Activated CD4-positive, alpha-beta memory T cell treated with anti-CD3 and anti-CD28 coated beads, Interleukin-2, amount 10 ng/mL, durations not matched to agents 7 days and 5 days (primary cell): ENCODE data around the gene DBH. TPM values are rescaled to one million over a fixed set of nuclear protein-coding genes. Genes with fewer than 3 reads are reported as not detected.

Experiments used
- CTCF ChIA-PET: fragments of 350-600 bp; sonication (Branson Sonifier 250); formaldehyde crosslinking; loops from one replicate; lab custom pipeline; 2021; ENCODE audit warnings: antibody characterized with exemption, inconsistent platforms; lab: Charles Lee
- POLR2A ChIA-PET: fragments of 350-600 bp; sonication (Branson Sonifier 250); formaldehyde crosslinking; loops from one replicate; lab custom pipeline; 2021; ENCODE audit warnings: antibody characterized with exemption; lab: Charles Lee
- DNase-seq: peaks from one replicate; pipeline ENCODE4 v3.0.0-alpha.2; 2020
- H3K27ac Mint-ChIP-seq: one replicate; pipeline ENCODE4 v1.8.0; 2021; ENCODE audit warnings: mild to moderate bottlenecking, mixed read lengths
- H3K27me3 Mint-ChIP-seq: one replicate; pipeline ENCODE4 v1.8.0; 2021; ENCODE audit warnings: mixed read lengths
- H3K36me3 Mint-ChIP-seq: one replicate; pipeline ENCODE4 v1.8.0; 2021; ENCODE audit warnings: low read depth, mixed read lengths
- H3K4me1 Mint-ChIP-seq: one replicate; pipeline ENCODE4 v1.8.0; 2021; ENCODE audit warnings: mixed read lengths
- H3K4me3 Mint-ChIP-seq: one replicate; pipeline ENCODE4 v1.8.0; 2021; ENCODE audit warnings: mild to moderate bottlenecking, mixed read lengths
- H3K9me3 Mint-ChIP-seq: one replicate; pipeline ENCODE4 v1.8.0; 2021; ENCODE audit warnings: mixed read lengths
- total RNA-seq, 2 experiments: library from RNA; stranded (reverse); gene quantifications; one replicate each; pipeline ENCODE4 v1.2.3, GENCODE V29; 2021

DBH gene
- total RNA-seq, 2 experiments from 2014 or later = not detected

DNA sequence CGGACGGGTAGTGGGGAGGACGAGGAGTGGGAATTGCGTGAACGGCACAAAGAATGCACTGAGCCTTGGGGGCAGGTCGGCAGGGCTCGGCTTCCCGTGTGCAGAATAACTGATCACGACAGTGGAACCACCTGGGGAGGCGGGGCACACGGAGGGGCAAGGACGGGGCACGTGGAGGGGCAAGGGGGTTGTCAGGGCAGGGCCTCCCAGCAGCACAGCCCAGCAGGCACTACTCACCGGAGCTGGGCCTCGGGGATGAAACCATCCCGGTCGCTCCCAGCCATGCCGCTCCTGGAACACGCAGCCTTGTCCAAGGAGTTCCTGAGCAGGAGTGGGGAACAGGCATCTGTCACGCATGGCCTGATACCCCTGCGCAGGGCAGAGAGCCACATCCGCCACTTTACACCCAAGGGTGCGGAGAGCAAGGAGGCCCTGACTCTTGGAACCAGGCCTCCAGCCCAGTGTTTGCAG lies 68.6 kb downstream of the DBH start:
- Mint-ChIP-seq H3K27me3 (peaks cover 7% of the 10 kb centered on the region), H3K36me3 (no peaks in the 10 kb centered on the region), H3K27ac (no peak overlapping the region), H3K9me3 (no peaks in the 10 kb centered on the region), H3K4me1 (peaks cover 27% of the 10 kb centered on the region), H3K4me3 (no peak overlapping the region)
- ChIA-PET POLR2A (no interaction called here), CTCF (no interaction called here)
- DNase-seq = no peak

DNA sequence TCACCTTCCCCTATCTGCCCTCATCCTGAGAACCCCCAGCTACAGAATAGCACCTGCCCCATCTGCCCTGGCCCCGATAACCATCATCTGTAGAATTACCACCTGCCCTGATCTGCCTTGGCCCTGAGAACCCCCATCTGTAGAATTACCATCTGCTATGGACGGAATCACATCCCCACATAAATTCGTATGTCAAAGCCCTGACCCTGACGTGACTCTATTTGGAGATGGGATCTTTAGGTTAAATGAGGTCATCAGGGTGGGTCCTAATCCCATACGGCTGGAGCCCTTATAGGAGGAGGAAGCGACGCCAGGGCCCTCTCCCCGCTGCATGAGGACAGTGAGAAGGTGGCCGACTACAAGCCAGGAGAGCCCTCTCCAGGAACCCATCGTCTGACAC lies 69.4 kb downstream of the DBH start:
- Mint-ChIP-seq H3K4me1 (peaks cover 23% of the 10 kb centered on the region), H3K27me3 (peaks cover 5% of the 10 kb centered on the region), H3K36me3 (no peaks in the 10 kb centered on the region), H3K27ac (no peak overlapping the region), H3K9me3 (no peaks in the 10 kb centered on the region), H3K4me3 (no peak overlapping the region)
- CTCF ChIA-PET = no interaction called here
- POLR2A ChIA-PET = no interaction called here
- DNase-seq = no peak

DNA sequence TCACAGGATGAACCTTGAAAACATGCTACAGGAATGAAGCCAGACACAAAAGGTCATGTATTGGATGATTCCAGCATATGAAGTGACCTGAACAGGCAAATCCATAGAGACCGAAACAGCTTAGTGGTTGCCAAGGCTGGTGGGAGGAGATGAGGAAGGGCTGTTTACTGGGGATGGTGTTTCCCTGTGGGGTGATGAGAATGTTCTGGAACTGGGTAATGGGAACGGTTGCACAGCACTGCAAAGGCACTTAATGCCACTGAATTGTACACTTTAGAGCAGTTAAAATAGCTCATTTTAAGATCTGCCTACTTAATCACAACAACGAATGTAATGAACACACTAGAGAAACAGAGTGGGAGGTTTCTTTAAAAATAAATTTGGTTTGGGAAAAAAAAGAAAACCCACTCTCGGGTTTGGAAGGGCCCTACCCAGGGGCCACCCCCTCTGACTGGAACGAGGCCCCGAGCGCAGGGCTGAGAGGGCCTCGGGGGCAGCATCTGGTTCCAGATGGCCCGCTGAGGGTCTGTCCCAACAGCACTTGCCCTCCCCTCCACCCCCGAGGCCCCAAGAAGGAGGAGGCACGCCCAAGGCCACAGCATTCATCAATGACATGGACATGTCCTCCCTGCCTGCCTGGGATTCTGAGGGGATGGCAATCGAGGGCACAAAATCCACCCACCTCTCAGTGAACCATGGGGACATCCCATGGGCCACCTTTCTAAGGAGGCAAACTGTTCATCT lies 70.3 kb downstream of the DBH start:
- no peak for DNase-seq
- H3K27ac Mint-ChIP-seq = no peak overlapping the region
- peaks cover 4% of the 10 kb centered on the region for H3K27me3 Mint-ChIP-seq
- POLR2A ChIA-PET = no interaction called here
- H3K4me1 Mint-ChIP-seq = peaks cover 13% of the 10 kb centered on the region
- no peak overlapping the region for H3K4me3 Mint-ChIP-seq
- no peaks in the 10 kb centered on the region for H3K36me3 Mint-ChIP-seq
- H3K9me3 Mint-ChIP-seq = no peaks in the 10 kb centered on the region
- CTCF ChIA-PET = interaction anchor here (0.6 kb wide), 1 partner anchor 1896 kb away, joined by 3 read pairs; no protein-coding TSS in a partner anchor

DNA sequence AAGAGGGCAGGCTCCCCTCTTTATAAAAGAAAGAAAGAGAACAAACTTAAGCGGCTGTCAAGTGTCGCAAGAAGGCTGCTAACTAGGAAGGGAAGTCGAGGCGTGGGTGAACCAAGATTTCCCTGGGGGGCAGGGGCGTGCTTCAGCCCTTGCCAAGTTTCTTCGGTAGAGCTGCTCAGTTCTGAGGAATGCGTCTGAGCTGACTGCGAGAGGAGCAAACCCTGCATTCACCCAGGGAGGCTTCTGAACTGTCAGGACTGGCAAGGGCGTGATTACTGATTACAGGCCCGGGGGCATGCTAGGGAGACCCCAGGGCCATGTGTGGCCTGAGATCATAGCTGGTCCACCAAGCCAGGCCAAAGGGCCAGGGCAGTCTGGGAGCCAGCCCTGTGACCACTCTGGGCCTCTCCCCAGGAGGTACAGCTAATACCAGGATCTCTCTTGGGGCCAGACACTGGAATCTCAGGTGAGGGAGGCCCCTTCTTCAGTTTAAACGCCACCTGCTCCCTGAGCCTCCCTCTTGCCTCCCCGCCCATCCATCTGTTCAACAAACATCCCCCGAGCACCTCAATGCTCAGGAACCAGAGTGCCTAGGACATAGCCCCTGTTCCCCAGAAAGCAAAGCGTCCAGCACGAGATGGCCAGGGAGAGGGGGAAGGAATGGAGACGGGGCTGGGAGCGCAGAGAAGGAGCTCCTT lies 71.1 kb downstream of the DBH start:
- no peaks in the 10 kb centered on the region for H3K27me3 Mint-ChIP-seq
- H3K4me1 Mint-ChIP-seq = peaks cover 6% of the 10 kb centered on the region
- ChIA-PET CTCF (interaction anchor here (0.6 kb wide), 1 partner anchor 1895 kb away, joined by 3 read pairs; no protein-coding TSS in a partner anchor), POLR2A (no interaction called here)
- H3K4me3 Mint-ChIP-seq = no peak overlapping the region
- H3K36me3 Mint-ChIP-seq = no peaks in the 10 kb centered on the region
- no peak overlapping the region for H3K27ac Mint-ChIP-seq
- no peaks in the 10 kb centered on the region for H3K9me3 Mint-ChIP-seq
- DNase-seq = no peak

DNA sequence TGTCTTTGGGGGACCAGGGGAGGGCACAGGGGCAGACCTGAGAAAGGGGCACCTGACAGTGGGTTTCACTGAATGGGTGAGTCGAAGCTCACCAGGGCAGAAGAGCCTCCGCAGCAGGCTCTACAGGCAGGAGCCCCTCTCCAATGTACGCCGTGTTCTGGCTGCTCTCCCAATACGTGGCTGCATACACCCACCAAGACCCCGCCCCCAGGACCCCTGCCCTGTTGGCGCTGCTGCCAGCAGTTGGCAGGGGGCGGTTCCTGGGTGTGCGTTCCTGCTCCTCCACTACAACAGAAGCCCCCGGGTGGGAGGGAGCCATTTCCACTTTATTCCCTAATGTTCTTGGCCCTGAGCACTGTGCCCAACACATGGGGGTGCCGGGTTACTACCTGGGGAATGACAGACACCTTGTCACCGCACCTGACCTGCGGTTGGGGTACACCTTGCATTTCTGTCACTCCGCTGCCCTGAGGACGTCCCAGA lies 71.6 kb downstream of the DBH start:
- Mint-ChIP-seq H3K4me3 (no peak overlapping the region), H3K27me3 (no peaks in the 10 kb centered on the region), H3K27ac (no peak overlapping the region), H3K4me1 (peaks cover under 1% of the 10 kb centered on the region), H3K36me3 (no peaks in the 10 kb centered on the region), H3K9me3 (no peaks in the 10 kb centered on the region)
- no peak for DNase-seq
- ChIA-PET POLR2A (no interaction called here), CTCF (no interaction called here)

DNA sequence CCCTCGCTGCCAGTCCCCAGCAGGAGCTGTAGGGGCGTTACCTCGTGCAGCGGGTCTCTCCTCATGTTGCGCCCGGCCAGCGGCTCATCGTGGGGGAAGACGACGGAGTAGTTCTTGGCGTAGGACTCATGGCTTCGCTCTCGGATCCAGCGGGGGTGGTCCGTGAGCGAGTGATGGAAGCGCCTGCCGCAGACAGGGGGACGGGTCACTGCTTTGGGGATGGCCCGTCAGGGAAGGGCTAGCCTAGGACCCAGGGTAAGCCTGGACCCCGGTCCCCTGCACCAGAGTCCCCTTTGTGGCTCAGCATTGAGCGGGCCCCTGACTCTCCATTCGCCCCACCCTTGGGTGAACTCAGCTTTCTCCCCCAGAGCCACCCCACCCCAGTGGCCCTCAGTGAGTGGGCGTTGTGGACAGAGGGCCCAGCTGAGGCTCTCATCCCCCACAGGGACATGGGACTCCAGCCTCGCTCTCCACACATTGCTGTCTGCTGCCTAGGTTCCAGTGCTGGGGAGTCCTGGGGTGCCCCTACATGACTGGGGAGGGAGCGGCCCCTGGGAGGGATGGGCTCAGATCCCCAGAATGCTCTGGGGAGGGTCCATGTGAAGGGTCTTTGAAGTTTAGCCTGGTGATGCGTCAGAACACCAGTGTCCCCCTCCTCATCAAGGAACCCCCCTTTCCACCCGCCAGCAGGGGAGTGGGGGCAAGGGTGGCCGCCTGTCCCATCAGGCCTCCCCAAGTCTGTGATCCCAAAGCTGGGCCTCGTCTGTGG lies 72.3 kb downstream of the DBH start:
- POLR2A ChIA-PET = no interaction called here

More for the DNA sequence above, 72.3 kb downstream of the DBH start:
- H3K4me1 Mint-ChIP-seq = no peaks in the 10 kb centered on the region
- H3K4me3 Mint-ChIP-seq = no peak overlapping the region
- no peaks in the 10 kb centered on the region for H3K27me3 Mint-ChIP-seq
- no peak overlapping the region for H3K27ac Mint-ChIP-seq
- CTCF ChIA-PET = no interaction called here
- H3K9me3 Mint-ChIP-seq = no peaks in the 10 kb centered on the region
- no peaks in the 10 kb centered on the region for H3K36me3 Mint-ChIP-seq
- no peak for DNase-seq

Other genes starting within 250 kb of the DBH start
- 10 to 100 TPM; 19.7 to 21.7 TPM for gene REXO4, start 218.4 kb upstream of the DBH start, total RNA-seq
- gene ADAMTS13, start 214.0 kb upstream of the DBH start, total RNA-seq = 1 to 10 TPM; 2.1 to 2.4 TPM
- gene CACFD1, start 176.4 kb upstream of the DBH start, total RNA-seq = 1 to 10 TPM in 1 of 2 experiments, under 1 TPM in 1; 0.68 to 1.2 TPM
- 1 to 10 TPM; 1.2 to 2.0 TPM for gene SLC2A6, start 157.3 kb upstream of the DBH start, total RNA-seq
- gene MYMK, start 111.4 kb upstream of the DBH start, total RNA-seq = not detected
- gene ADAMTSL2, start 101.7 kb upstream of the DBH start, total RNA-seq = not detected
- not detected for gene FAM163B, start 27.0 kb upstream of the DBH start, total RNA-seq
- under 1 TPM; 0.50 to 0.88 TPM for gene SARDH, start 102.0 kb downstream of the DBH start, total RNA-seq